ENCODE data around the gene RAP1GDS1.

DNA sequence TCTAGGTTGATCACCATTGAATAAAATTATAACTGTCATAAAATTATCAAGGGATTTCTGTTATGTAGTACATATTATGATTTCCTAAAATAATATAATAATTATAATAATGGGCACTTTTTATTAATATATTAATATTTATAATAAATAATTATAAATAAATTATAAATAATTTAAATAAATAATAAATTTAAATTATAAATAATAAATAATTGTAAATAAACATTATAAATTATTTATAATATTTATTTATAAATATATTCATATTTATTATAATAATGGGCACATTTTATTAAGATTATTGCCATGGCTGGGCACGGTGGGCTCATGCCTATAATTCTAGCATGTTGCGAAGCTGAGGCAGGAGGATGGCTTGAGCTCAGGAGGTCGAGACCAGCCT lies 24.5 kb downstream of the RAP1GDS1 start:
- TF ChIP-seq POLR2A (IDR thresholded peaks at IDR 0.05; ENCODE audit: low read depth) (no peak), POLR2AphosphoS5 (IDR thresholded peaks at IDR 0.05) (no peak), EP300 (IDR thresholded peaks at IDR 0.05) (no peak)
- TF ChIP-seq, protein P1, sequence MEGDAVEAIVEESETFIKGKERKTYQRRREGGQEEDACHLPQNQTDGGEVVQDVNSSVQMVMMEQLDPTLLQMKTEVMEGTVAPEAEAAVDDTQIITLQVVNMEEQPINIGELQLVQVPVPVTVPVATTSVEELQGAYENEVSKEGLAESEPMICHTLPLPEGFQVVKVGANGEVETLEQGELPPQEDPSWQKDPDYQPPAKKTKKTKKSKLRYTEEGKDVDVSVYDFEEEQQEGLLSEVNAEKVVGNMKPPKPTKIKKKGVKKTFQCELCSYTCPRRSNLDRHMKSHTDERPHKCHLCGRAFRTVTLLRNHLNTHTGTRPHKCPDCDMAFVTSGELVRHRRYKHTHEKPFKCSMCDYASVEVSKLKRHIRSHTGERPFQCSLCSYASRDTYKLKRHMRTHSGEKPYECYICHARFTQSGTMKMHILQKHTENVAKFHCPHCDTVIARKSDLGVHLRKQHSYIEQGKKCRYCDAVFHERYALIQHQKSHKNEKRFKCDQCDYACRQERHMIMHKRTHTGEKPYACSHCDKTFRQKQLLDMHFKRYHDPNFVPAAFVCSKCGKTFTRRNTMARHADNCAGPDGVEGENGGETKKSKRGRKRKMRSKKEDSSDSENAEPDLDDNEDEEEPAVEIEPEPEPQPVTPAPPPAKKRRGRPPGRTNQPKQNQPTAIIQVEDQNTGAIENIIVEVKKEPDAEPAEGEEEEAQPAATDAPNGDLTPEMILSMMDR (IDR thresholded peaks at IDR 0.05): no peak

Data from esophagus muscularis mucosa (tissue), 4 donors.